Keratinocyte (primary cell): ENCODE results near the gene EMILIN1.

Experiments
- EZH2 ChIP-seq: IDR thresholded peaks from one replicate; pipeline ENCODE4 v1.6.1; 2012; ENCODE audit warnings: inconsistent platforms, mild to moderate bottlenecking, low read length, moderate library complexity
- TF ChIP-seq, protein P1 (sequence below), 3 experiments: IDR thresholded peaks in 1 of 3; conservative IDR thresholded peaks in 1 of 3; optimal IDR thresholded peaks in 1 of 3; 2 replicates in 2 of 3; 3 replicates in 1 of 3; pipeline versions ENCODE3 to v1.5.1; 2011; ENCODE audit warnings: low read length in 3 of 3, mild to moderate bottlenecking in 3 of 3, moderate library complexity in 2 of 3, control low read depth in 1 of 3, inconsistent platforms in 1 of 3; ENCODE audit not compliant: insufficient read depth in 2 of 3; ENCODE audit errors: extremely low read depth in 1 of 3

DNA sequence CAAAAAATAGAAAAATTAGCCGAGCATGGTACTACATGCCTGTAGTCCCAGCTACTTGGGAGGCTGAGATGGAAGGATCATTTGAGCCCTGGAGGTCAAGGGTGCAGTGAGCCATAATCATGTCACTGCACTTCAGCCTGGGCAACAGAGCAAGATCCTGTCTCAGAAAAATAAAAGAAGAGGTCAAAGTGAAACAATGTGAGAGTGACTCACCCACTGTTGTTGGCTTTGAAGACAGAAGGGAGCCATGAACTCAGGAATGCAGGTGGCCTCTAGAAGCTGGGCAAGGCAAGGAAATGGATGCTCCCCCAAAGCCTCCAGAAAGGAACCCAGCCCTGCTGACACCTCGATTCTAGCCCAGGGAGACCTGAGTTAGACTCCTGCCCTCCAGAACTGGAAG lies 49.4 kb upstream of the EMILIN1 start:
- TF ChIP-seq, protein P1, sequence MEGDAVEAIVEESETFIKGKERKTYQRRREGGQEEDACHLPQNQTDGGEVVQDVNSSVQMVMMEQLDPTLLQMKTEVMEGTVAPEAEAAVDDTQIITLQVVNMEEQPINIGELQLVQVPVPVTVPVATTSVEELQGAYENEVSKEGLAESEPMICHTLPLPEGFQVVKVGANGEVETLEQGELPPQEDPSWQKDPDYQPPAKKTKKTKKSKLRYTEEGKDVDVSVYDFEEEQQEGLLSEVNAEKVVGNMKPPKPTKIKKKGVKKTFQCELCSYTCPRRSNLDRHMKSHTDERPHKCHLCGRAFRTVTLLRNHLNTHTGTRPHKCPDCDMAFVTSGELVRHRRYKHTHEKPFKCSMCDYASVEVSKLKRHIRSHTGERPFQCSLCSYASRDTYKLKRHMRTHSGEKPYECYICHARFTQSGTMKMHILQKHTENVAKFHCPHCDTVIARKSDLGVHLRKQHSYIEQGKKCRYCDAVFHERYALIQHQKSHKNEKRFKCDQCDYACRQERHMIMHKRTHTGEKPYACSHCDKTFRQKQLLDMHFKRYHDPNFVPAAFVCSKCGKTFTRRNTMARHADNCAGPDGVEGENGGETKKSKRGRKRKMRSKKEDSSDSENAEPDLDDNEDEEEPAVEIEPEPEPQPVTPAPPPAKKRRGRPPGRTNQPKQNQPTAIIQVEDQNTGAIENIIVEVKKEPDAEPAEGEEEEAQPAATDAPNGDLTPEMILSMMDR (optimal IDR thresholded peaks at IDR 0.05 in 1 of 3, IDR thresholded peaks at IDR 0.05 in 1 of 3, conservative IDR thresholded peaks at IDR 0.05 in 1 of 3; ENCODE audit: extremely low read depth in 1 of 3, insufficient read depth in 2 of 3, low read length in 3 of 3) = no peak
- TF ChIP-seq EZH2 = no peak
